PC-3 (cell line): ENCODE data around the gene RNF128.

Experiments
- CTCF ChIP-seq: fragments of 300-600 bp; sonication (generic); conservative IDR thresholded peaks from 2 replicates; pipeline ENCODE4 v1.5.1; 2017; ENCODE audit warnings: antibody characterized with exemption, low read depth, mild to moderate bottlenecking, low read length
- EZH2 ChIP-seq: fragments of 300-600 bp; sonication (generic); IDR thresholded peaks from one replicate; pipeline ENCODE4 v1.6.1; 2017; ENCODE audit warnings: antibody characterized with exemption, mild to moderate bottlenecking, low read length; ENCODE audit not compliant: unreplicated experiment

- TF ChIP-seq CTCF (no peak), EZH2 (no peak)
Measured at GRCh38 chrX:106716004-106716403, 10.5 kb upstream of the RNF128 start.
